ENCODE results near the gene HSD17B7. TPM values are rescaled to one million over a fixed set of nuclear protein-coding genes. Genes with fewer than 3 reads are reported as not detected.
A peak's percentile ranks its signal among the peaks of the same experiment; 100 is the strongest.

Gene HSD17B7
- total and polyA plus RNA-seq, 2 of the 8 experiments (the other 6 are each of a cell fraction or from before 2014, with no cell fraction given) = 31.0 to 37.8 TPM

GRCh38 chr1:162854245-162854882 lies 63.9 kb downstream of the HSD17B7 start:
- POLR2A ChIA-PET (ENCODE audit: partially characterized antibody) = interaction anchor here (0.6 kb wide), 1 partner anchor 334 kb away, joined by 3 read pairs; no protein-coding TSS in a partner anchor
- DNase-seq (ENCODE audit: low read depth in 1 of 2, low spot score in 2 of 2) = no peak
- Histone ChIP-seq H2BK120ac (replicated peaks; ENCODE audit: low read depth, low read length) (no peak overlapping the region), H4K20me1 (replicated peaks in 1 of 2; ENCODE audit: control insufficient read depth in 1 of 2, insufficient read depth in 2 of 2, low read length in 2 of 2) (no peaks in the 10 kb centered on the region), H3K23ac (ENCODE audit: insufficient read length) (no peak overlapping the region), H4K8ac (ENCODE audit: extremely low read depth, insufficient read depth, low read length) (no peak overlapping the region), H2BK20ac (ENCODE audit: low read length) (no peak overlapping the region), H3K23me2 (ENCODE audit: low read depth, low read length) (no peaks in the 10 kb centered on the region), H3K14ac (ENCODE audit: insufficient read length) (no peak overlapping the region), H3K56ac (replicated peaks; ENCODE audit: insufficient read length, low read depth, low read length) (no peak overlapping the region), H2BK15ac (ENCODE audit: low read length) (no peak overlapping the region; the same call in 1 of the 2 replicates), H4K5ac (ENCODE audit: insufficient read length, low read depth, low read length) (no peak overlapping the region), H3K4me3 (ENCODE audit: extremely low read depth in 1 of 4, insufficient read depth in 2 of 4, low read depth in 3 of 4, low read length in 4 of 4) (no peak overlapping the region), H3K4me2 (ENCODE audit: insufficient read depth in 1 of 2, low read depth in 2 of 2, low read length in 2 of 2) (no peak overlapping the region), H2BK12ac (ENCODE audit: low read depth, low read length) (no peak overlapping the region), H3K79me1 (ENCODE audit: low read depth, low read length) (no peaks in the 10 kb centered on the region), H3K9me3 (ENCODE audit: insufficient read depth in 2 of 2, low read depth in 1 of 2, low read length in 1 of 2) (no peaks in the 10 kb centered on the region), H2BK5ac (ENCODE audit: low read depth, low read length) (no peak overlapping the region), H3K27me3 (replicated peaks in 1 of 4; ENCODE audit: control insufficient read depth in 3 of 4, extremely low read depth in 1 of 4, insufficient read depth in 3 of 4, low read length in 3 of 4) (no peaks in the 10 kb centered on the region), H3K27ac (ENCODE audit: low read depth, low read length) (no peak overlapping the region), H2AK5ac (ENCODE audit: low read depth, low read length) (no peak overlapping the region), H3K36me3 (ENCODE audit: control insufficient read depth in 2 of 4, insufficient read depth in 4 of 4, low read length in 3 of 4) (no peaks in the 10 kb centered on the region), H3K4me1 (replicated peaks in 1 of 4; ENCODE audit: control insufficient read depth in 3 of 4, insufficient read depth in 4 of 4, low read length in 3 of 4) (no peaks in the 10 kb centered on the region), H3K9ac (replicated peaks in 1 of 4; ENCODE audit: extremely low read depth in 1 of 4, low read depth in 3 of 4, low read length in 3 of 4) (no peak overlapping the region), H4K91ac (replicated peaks; ENCODE audit: insufficient read length, low read length) (no peak overlapping the region), H3K79me2 (ENCODE audit: control insufficient read depth in 1 of 2, insufficient read depth in 2 of 2, low read length in 2 of 2) (no peaks in the 10 kb centered on the region), H2AFZ (ENCODE audit: low read length) (peak overlapping the region; percentile 85; the same call in 1 of the 2 replicates), H3K4ac (replicated peaks; ENCODE audit: insufficient read length, low read depth, low read length) (no peak overlapping the region), H3K18ac (ENCODE audit: extremely low read depth, low read length) (no peak overlapping the region)
- WGBS, 2 experiments (ENCODE audit: extremely low coverage in 1 of 2, insufficient coverage in 1 of 2, insufficient read length in 1 of 2, insufficient replicate concordance in 2 of 2, low coverage in 1 of 2, low lambda C conversion rate in 2 of 2, missing lambda C conversion rate in 1 of 2) = 51% methylated on average over 4 of the region's 4 CpGs; no CpG with 5 or more reads in 1 of the 2 experiments
- CTCF ChIA-PET (ENCODE audit: partially characterized antibody) = interaction anchor here (0.5 to 3.6 kb wide), 30 partner anchors 9 to 474 kb away, joined by 3 to 38 read pairs (median 4); partner anchors contain the start of gene RGS4
- no peak for FAIRE-seq
- TF ChIP-seq YY1 (IDR thresholded peaks at IDR 0.05; ENCODE audit: low read depth, low read length) (no peak), EGR1 (IDR thresholded peaks at IDR 0.05; ENCODE audit: borderline replicate concordance, low read depth, low read length) (no peak), PHF8 (conservative IDR thresholded peaks at IDR 0.05; ENCODE audit: low read depth, low read length) (no peak), TEAD4 (IDR thresholded peaks at IDR 0.05; ENCODE audit: low read depth, low read length) (no peak), RBBP5 (IDR thresholded peaks at IDR 0.05; ENCODE audit: borderline replicate concordance, low read depth, low read length) (no peak), NANOG (IDR thresholded peaks at IDR 0.05; ENCODE audit: insufficient read depth, low read depth, low read length, poor library complexity, severe bottlenecking) (no peak), RFX5 (IDR thresholded peaks at IDR 0.05; ENCODE audit: borderline replicate concordance, low read depth, low read length) (no peak)
- TF ChIP-seq, protein P1, sequence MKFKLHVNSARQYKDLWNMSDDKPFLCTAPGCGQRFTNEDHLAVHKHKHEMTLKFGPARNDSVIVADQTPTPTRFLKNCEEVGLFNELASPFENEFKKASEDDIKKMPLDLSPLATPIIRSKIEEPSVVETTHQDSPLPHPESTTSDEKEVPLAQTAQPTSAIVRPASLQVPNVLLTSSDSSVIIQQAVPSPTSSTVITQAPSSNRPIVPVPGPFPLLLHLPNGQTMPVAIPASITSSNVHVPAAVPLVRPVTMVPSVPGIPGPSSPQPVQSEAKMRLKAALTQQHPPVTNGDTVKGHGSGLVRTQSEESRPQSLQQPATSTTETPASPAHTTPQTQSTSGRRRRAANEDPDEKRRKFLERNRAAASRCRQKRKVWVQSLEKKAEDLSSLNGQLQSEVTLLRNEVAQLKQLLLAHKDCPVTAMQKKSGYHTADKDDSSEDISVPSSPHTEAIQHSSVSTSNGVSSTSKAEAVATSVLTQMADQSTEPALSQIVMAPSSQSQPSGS (IDR thresholded peaks at IDR 0.05; ENCODE audit: low read length) = no peak
